ENCODE data around the gene TNFRSF8.

The TNFRSF8 gene

GRCh38 chr1:12157366-12158231, 94.5 kb downstream of the TNFRSF8 start:
- DNase-seq (ENCODE audit: low read depth in 2 of 2), result no peak

DNA sequence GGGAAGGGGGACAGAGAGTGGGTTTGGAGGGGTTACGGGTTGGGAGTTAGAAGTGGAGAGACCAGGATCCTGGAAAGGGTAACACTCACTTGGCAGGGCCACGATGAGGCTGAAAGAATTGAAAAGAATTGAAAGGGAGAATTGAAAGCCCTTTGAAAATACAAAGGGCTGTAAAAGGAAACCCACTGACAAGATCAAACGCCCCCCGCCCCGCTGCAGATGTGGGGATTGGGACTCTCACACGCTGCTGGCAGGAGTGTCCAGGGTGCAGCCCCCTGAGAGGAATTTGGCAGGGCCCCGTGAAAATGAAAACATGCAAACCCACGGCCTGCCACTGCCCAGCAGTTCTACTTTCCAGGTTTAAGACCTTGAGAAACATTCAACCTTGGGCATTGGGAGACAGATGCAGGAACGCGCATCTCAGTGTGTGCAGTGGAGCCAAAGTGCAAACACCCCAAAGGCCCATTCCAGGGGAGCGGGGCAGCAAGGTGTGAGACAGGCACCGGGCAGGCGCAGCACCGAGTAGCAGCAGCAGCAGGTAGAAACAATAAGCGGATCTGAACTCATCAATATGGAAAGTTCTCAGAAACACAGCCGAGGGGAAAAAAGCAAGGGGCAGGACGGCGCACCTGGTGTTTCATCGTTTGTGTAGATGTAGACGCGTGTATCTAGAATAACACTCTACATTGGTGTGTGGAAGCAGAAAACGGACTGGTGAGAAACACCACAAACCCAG, 95.4 kb downstream of the TNFRSF8 start:
- DNase-seq (ENCODE audit: low read depth in 2 of 2), result no peak

- DNase-seq (ENCODE audit: low read depth in 2 of 2), result no peak
These were observed 96.7 kb downstream of the TNFRSF8 start for GRCh38 chr1:12159816-12160215.

GRCh38 chr1:12161324-12161661, 98.2 kb downstream of the TNFRSF8 start:
- no peak for DNase-seq (ENCODE audit: low read depth in 2 of 2)

GRCh38 chr1:12161662-12162458, 98.8 kb downstream of the TNFRSF8 start:
- peak; percentile 55 to 66 for DNase-seq (ENCODE audit: low read depth in 2 of 2)

GRCh38 chr1:12162459-12163137, 99.5 kb downstream of the TNFRSF8 start:
- no peak for DNase-seq (ENCODE audit: low read depth in 2 of 2)

DNA sequence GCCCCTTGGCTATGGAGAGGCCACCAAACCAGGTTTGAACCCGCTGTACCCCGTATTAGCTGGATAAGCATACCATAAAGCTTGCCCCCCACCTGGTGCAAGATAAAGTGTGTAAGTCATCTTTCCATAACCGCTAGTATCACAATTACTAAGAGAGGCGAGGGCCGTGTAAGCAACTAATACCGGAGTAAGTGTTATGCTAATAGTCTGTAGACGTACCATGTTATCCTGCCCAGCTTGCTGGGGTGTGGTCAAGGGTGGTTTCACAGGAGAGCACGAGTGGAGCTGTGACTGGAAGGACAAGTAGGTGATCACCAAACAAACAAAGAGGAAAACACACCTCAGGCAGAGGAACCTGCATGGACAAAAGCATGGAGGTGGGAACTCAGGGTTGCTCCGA, 100.1 kb downstream of the TNFRSF8 start:
- DNase-seq (ENCODE audit: low read depth in 2 of 2), result no peak

GRCh38 chr1:12164210-12164609, 101.1 kb downstream of the TNFRSF8 start:
- DNase-seq (ENCODE audit: low read depth in 2 of 2), result no peak

DNA sequence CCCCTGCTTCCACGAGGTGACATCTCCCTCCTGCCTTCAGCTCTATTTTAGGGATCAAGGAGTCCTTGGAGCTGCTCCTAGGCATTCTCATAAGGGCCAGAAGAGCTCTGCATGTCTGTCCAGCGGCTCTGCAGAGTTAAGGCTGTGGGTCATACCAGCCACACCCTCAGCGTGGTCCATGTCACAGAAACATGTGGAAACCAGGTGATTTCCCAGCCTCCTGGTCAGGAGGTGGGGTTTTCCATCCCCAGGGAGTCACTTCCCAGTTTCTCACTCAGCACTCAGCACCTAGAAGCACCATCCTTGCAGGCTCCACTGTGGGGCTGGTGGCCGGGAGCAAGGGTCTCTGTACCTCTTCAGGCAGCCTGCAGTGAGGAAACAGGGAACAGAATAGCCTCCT, 102.2 kb downstream of the TNFRSF8 start:
- no peak for DNase-seq (ENCODE audit: low read depth in 2 of 2)

DNA sequence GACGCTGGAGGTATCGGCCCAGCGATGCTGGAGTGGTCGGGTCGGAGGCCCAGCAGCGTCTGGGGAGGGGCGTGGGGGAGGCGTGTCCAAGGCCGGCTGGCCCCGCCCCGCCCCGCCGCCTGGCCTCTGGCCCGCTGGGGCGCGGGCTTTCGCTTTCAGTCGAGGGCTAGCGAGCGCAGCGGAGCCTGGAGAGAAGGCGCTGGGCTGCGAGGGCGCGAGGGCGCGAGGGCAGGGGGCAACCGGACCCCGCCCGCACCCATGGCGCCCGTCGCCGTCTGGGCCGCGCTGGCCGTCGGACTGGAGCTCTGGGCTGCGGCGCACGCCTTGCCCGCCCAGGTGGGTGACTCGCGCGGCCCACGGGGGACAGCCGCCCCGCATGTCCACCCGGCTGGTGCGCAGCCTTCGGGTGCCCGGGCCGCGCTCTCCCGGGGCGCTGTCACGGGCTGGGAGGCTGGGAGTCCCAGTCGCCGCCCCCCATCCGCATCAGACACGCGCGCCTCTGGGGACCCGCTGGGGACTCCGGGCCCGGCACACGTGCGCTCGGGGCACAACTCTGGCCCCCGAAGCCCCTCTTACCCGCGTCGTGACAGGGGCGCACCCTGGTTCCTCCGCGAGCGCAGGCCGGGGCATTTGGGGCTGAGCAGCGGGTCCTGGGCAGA, 103.9 kb downstream of the TNFRSF8 start, which contains the start of gene TNFRSF1B:
Gene TNFRSF1B (plus strand): TSS at position 158 of the 659 bp plus-strand sequence. CDS start 101 bp downstream, at position 259.
- DNase-seq (ENCODE audit: low read depth in 2 of 2), result peak; percentile 43

DNA sequence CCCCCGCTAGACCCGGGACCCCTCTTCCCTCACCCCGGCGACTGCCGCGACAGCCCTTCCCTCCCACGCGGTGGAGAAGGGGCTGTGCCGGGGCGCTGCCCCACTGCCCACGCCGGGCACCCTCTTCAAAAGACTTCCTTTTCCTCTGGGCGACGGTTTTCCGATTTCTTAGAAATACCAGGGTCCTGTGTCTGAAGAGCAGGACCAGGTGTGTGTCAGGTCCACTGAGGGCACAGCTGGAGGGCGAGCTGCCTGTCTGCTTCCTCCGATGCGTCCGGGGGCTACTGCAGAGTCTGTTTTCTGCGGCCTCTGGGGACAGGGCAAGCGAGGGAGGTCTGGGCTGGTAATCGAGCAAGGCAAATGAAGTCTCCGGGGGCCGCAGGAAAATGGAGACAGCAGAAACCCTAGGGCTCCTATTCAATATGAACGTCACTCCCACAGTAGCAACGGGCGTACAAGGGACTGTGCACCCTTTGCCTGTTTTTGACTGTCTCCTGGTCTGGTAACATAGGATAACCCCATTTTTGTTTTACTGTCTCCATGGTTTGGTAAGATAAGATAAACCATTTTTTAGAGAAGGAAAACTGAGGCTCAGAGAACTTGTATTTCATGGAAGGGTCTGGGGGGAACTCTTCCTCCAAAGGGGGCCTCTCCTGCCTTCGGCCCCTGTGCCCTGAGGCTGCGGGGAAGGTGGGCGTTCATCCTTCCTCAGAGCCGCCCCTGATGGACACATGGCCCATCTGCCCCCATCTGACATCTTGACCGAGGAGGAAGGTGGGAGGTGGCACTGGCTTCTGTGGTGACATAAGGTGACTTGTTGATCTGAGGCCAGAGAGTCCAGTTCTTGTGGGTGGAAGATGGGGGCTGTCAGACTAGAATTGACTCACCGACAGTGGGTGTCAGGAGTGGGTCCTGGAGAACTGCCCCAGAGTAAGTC, 104.7 kb downstream of the TNFRSF8 start:
- no peak for DNase-seq (ENCODE audit: low read depth in 2 of 2)

GRCh38 chr1:12168451-12169160, 105.5 kb downstream of the TNFRSF8 start:
- DNase-seq (ENCODE audit: low read depth in 2 of 2), result no peak

GRCh38 chr1:12169442-12170135, 106.5 kb downstream of the TNFRSF8 start:
- no peak for DNase-seq (ENCODE audit: low read depth in 2 of 2)

DNA sequence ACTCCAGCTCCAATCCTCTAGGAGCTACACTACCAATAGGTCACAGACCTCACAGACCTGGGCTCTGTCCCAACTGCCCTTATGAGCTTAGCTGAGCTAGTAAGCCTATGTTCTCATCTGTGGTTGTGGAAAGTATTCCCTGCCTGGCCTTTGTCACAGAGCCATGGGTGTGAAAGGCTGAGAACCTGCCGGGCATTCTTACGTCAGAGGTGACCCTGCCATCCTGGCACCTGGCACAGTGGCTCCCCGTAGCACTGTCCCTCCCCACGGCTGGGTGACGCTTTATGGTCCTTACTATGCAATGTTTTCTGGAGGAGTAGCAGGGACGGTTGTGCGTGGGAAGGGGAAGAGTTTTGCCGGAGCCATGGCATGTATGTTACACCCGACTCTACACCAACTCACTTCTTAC, 107.2 kb downstream of the TNFRSF8 start:
- no peak for DNase-seq (ENCODE audit: low read depth in 2 of 2)

- DNase-seq (ENCODE audit: low read depth in 2 of 2), result no peak
These were observed 108.3 kb downstream of the TNFRSF8 start for GRCh38 chr1:12171206-12172041.

DNA sequence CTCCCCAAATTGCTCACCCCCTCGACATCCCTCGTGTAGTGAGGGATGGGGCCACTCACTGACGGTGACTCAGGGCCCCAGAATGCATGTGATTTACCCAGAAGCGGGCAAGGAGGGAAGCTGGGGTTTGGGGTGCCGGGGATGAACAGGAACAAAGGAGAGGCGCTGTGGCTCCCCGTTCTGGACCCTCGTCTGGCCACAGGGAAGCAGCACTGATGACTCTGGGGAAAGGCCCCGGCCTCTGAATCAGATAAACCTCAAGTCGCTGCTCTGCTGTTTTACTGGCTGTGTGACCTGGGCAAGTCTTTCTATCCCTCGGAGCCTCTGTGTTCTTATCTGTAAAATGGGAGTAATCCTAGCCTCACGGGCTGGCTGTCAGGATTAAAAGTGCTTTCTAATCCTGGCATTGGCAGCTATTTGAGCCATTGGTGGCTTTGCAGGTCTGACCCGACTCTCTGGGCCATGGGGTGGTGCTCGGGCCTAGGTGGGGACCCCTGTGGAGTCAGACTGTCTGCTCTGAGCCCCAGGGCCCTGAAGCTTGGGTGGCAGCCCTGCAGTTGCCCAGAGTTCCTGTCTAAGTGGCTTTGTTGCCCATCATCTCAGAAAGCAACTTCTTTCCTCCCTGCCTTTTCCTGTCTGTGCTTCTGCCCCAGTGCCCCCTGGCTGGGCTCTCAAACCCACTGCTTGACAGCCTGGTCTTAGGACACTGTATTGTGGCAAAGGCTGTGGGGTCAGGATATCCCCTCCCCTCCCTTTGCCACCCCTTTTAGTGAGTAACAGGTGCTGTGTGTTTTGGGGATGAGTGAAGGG, 109.1 kb downstream of the TNFRSF8 start:
- DNase-seq (ENCODE audit: low read depth in 2 of 2), result no peak

- no peak for DNase-seq (ENCODE audit: low read depth in 2 of 2)
These were observed 110.0 kb downstream of the TNFRSF8 start for GRCh38 chr1:12173041-12173509.

Data from activated CD8-positive, alpha-beta memory T cell treated with anti-CD3 and anti-CD28 coated beads for 4 hours (primary cell).